Mesendoderm (in vitro differentiated cells): ENCODE data around the gene TMEM125.

Source experiments
- DNase-seq: peaks from one replicate; pipeline ENCODE4 v3.0.0; 2013
- H2AK5ac ChIP-seq: 2 replicates; pipeline ENCODE4 v1.6.1; 2013; ENCODE audit warnings: low read length, inconsistent platforms
- H2BK120ac ChIP-seq: 2 replicates; pipeline ENCODE4 v1.6.1; 2013; ENCODE audit warnings: low read depth, mild to moderate bottlenecking, low read length, moderate library complexity, mixed read lengths
- H2BK15ac ChIP-seq: replicated peaks from 2 replicates; pipeline ENCODE4 v1.6.1; 2013; ENCODE audit warnings: low read depth, mild to moderate bottlenecking, moderate library complexity
- H2BK5ac ChIP-seq: 2 replicates; pipeline ENCODE4 v1.6.1; 2013; ENCODE audit warnings: low read length, inconsistent platforms
- H3K18ac ChIP-seq: 2 replicates; pipeline ENCODE4 v1.6.1; 2013; ENCODE audit warnings: mild to moderate bottlenecking, low read length, mixed read lengths
- H3K23ac ChIP-seq: one replicate; pipeline ENCODE4 v1.6.1; 2013; ENCODE audit warnings: low read length
- H3K27ac ChIP-seq: 2 replicates; pipeline ENCODE4 v1.5.1; 2013; ENCODE audit warnings: low read depth, mild to moderate bottlenecking, inconsistent platforms, low read length, moderate library complexity
- H3K27me3 ChIP-seq: 2 replicates; pipeline ENCODE4 v1.6.1; 2013; ENCODE audit warnings: low read length, control low read depth, mild to moderate bottlenecking, inconsistent platforms; ENCODE audit not compliant: insufficient read depth, poor library complexity
- H3K36me3 ChIP-seq: 2 replicates; pipeline ENCODE4 v1.6.1; 2013; ENCODE audit warnings: low read length, inconsistent platforms; ENCODE audit not compliant: control insufficient read depth, insufficient read depth
- H3K4ac ChIP-seq: one replicate; pipeline ENCODE4 v1.6.1; 2013; ENCODE audit warnings: low read depth, mild to moderate bottlenecking, low read length, moderate library complexity
- H3K4me1 ChIP-seq: 2 replicates; pipeline ENCODE4 v1.6.1; 2013; ENCODE audit warnings: low read depth, low read length, inconsistent platforms; ENCODE audit not compliant: control insufficient read depth
- H3K4me2 ChIP-seq: 2 replicates; pipeline ENCODE4 v1.6.1; 2013; ENCODE audit warnings: low read length
- H3K4me3 ChIP-seq: 2 replicates; pipeline ENCODE4 v1.5.1; 2013; ENCODE audit warnings: mild to moderate bottlenecking, low read length
- H3K56ac ChIP-seq: one replicate; pipeline ENCODE4 v1.6.1; 2013; ENCODE audit warnings: low read length
- H3K79me1 ChIP-seq: 2 replicates; pipeline ENCODE4 v1.6.1; 2013; ENCODE audit warnings: low read length, inconsistent platforms
- H3K79me2 ChIP-seq: 2 replicates; pipeline ENCODE4 v1.6.1; 2013; ENCODE audit warnings: mild to moderate bottlenecking, low read length; ENCODE audit not compliant: control insufficient read depth, insufficient read depth
- H3K9ac ChIP-seq: 2 replicates; pipeline ENCODE4 v1.6.1; 2013; ENCODE audit warnings: low read length, inconsistent platforms
- H4K5ac ChIP-seq: one replicate; pipeline ENCODE4 v1.6.1; 2013; ENCODE audit warnings: low read length
- H4K8ac ChIP-seq: one replicate; pipeline ENCODE4 v1.6.1; 2013; ENCODE audit warnings: low read depth, mild to moderate bottlenecking, control low read depth, low read length, moderate library complexity
- WGBS: extraction: QIAGEN DNeasy Blood & Tissue Kit; methylation state at CpG from one replicate; pipeline ENCODE4 v1.1.7; 2013; ENCODE audit warnings: low lambda C conversion rate, missing lambda C conversion rate; ENCODE audit not compliant: insufficient coverage; ENCODE audit errors: extremely low coverage; 5-methylcytosine and 5-hydroxymethylcytosine counted together

Gene TMEM125

GRCh38 chr1:43267818-43268425 is 1.9 kb upstream of the TMEM125 start:
- no peak overlapping the region for H3K56ac ChIP-seq
- no peak overlapping the region for H3K9ac ChIP-seq
- no peaks in the 10 kb centered on the region for H3K79me2 ChIP-seq
- DNase-seq, result no peak
- H3K23ac ChIP-seq, result no peak overlapping the region
- H2BK5ac ChIP-seq, result no peak overlapping the region
- H2BK120ac ChIP-seq, result no peak overlapping the region
- H3K4me2 ChIP-seq, result no peak overlapping the region
- no peak overlapping the region for H2BK15ac ChIP-seq
- no peaks in the 10 kb centered on the region for H3K79me1 ChIP-seq
- no peak overlapping the region for H4K8ac ChIP-seq
- no CpG with 5 or more reads among the region's 3 CpGs for WGBS
- no peak overlapping the region for H3K18ac ChIP-seq
- no peaks in the 10 kb centered on the region for H3K27me3 ChIP-seq
- H3K4me3 ChIP-seq, result no peak overlapping the region
- H4K5ac ChIP-seq, result no peak overlapping the region
- H3K36me3 ChIP-seq, result no peaks in the 10 kb centered on the region
- no peak overlapping the region for H2AK5ac ChIP-seq
- H3K27ac ChIP-seq, result no peak overlapping the region
- H3K4ac ChIP-seq, result no peak overlapping the region
- H3K4me1 ChIP-seq, result peaks cover 2% of the 10 kb centered on the region

GRCh38 chr1:43270421-43271095 is 775 bp downstream of the TMEM125 start:
- Histone ChIP-seq H3K9ac (peak overlapping the region; percentile 56), H3K79me1 (no peaks in the 10 kb centered on the region), H3K27me3 (no peaks in the 10 kb centered on the region), H3K4me2 (peak overlapping the region; percentile 47), H4K8ac (no peak overlapping the region), H3K27ac (no peak overlapping the region), H3K4me1 (peaks cover 6% of the 10 kb centered on the region), H3K4me3 (no peak overlapping the region), H2BK120ac (no peak overlapping the region), H2BK5ac (no peak overlapping the region), H3K56ac (peak overlapping the region; percentile 79), H3K36me3 (no peaks in the 10 kb centered on the region), H4K5ac (no peak overlapping the region), H3K23ac (no peak overlapping the region), H2BK15ac (no peak overlapping the region), H3K18ac (peak overlapping the region; percentile 53), H3K4ac (no peak overlapping the region), H3K79me2 (no peaks in the 10 kb centered on the region), H2AK5ac (no peak overlapping the region)
- DNase-seq, result peak; percentile 93
- no CpG with 5 or more reads among the region's 29 CpGs for WGBS

GRCh38 chr1:43271186-43272118 is 1.7 kb downstream of the TMEM125 start:
- H3K36me3 ChIP-seq, result no peaks in the 10 kb centered on the region
- no CpG with 5 or more reads among the region's 12 CpGs for WGBS
- no peak overlapping the region for H2BK120ac ChIP-seq
- peak overlapping the region; percentile 0 for H3K4me2 ChIP-seq
- no peak overlapping the region for H2BK15ac ChIP-seq
- peaks cover 6% of the 10 kb centered on the region for H3K4me1 ChIP-seq
- H4K8ac ChIP-seq, result no peak overlapping the region
- DNase-seq, result peak; percentile 53
- no peak overlapping the region for H2BK5ac ChIP-seq
- H3K27ac ChIP-seq, result no peak overlapping the region
- H3K23ac ChIP-seq, result no peak overlapping the region
- H3K18ac ChIP-seq, result no peak overlapping the region
- H3K79me1 ChIP-seq, result no peaks in the 10 kb centered on the region
- no peaks in the 10 kb centered on the region for H3K79me2 ChIP-seq
- no peak overlapping the region for H3K4me3 ChIP-seq
- H3K56ac ChIP-seq, result peak overlapping the region; percentile 17
- H2AK5ac ChIP-seq, result peak overlapping the region; percentile 8
- H4K5ac ChIP-seq, result no peak overlapping the region
- no peak overlapping the region for H3K4ac ChIP-seq
- no peaks in the 10 kb centered on the region for H3K27me3 ChIP-seq
- peak overlapping the region; percentile 7 for H3K9ac ChIP-seq

- Histone ChIP-seq H3K4me3 (no peak overlapping the region), H3K23ac (no peak overlapping the region), H3K4ac (no peak overlapping the region), H3K79me2 (no peaks in the 10 kb centered on the region), H3K18ac (no peak overlapping the region), H4K8ac (no peak overlapping the region), H2AK5ac (no peak overlapping the region), H3K56ac (no peak overlapping the region), H3K79me1 (no peaks in the 10 kb centered on the region), H3K27me3 (no peaks in the 10 kb centered on the region), H2BK15ac (no peak overlapping the region), H4K5ac (no peak overlapping the region), H2BK5ac (no peak overlapping the region), H3K27ac (no peak overlapping the region), H3K9ac (no peak overlapping the region), H3K4me1 (peaks cover 6% of the 10 kb centered on the region), H3K36me3 (no peaks in the 10 kb centered on the region), H2BK120ac (no peak overlapping the region), H3K4me2 (no peak overlapping the region)
- no peak for DNase-seq
- WGBS, result no CpG with 5 or more reads among the region's 9 CpGs
Measured at GRCh38 chr1:43272161-43272560, 2.4 kb downstream of the TMEM125 start.

GRCh38 chr1:43272576-43273571 is 3.1 kb downstream of the TMEM125 start:
- H2BK120ac ChIP-seq, result no peak overlapping the region
- no peak overlapping the region for H4K8ac ChIP-seq
- DNase-seq, result no peak
- WGBS, result no CpG with 5 or more reads among the region's 46 CpGs
- H3K4me3 ChIP-seq, result no peak overlapping the region
- H3K18ac ChIP-seq, result no peak overlapping the region
- H2BK5ac ChIP-seq, result no peak overlapping the region
- H3K23ac ChIP-seq, result no peak overlapping the region
- no peaks in the 10 kb centered on the region for H3K79me1 ChIP-seq
- H3K9ac ChIP-seq, result no peak overlapping the region
- no peak overlapping the region for H3K4me2 ChIP-seq
- H3K79me2 ChIP-seq, result no peaks in the 10 kb centered on the region
- H4K5ac ChIP-seq, result no peak overlapping the region
- H2AK5ac ChIP-seq, result no peak overlapping the region
- H3K36me3 ChIP-seq, result no peaks in the 10 kb centered on the region
- no peak overlapping the region for H3K56ac ChIP-seq
- H3K27me3 ChIP-seq, result no peaks in the 10 kb centered on the region
- H2BK15ac ChIP-seq, result no peak overlapping the region
- H3K4me1 ChIP-seq, result peaks cover 6% of the 10 kb centered on the region
- H3K27ac ChIP-seq, result no peak overlapping the region
- H3K4ac ChIP-seq, result no peak overlapping the region
